ENCODE data around the gene RHEX.

DNA sequence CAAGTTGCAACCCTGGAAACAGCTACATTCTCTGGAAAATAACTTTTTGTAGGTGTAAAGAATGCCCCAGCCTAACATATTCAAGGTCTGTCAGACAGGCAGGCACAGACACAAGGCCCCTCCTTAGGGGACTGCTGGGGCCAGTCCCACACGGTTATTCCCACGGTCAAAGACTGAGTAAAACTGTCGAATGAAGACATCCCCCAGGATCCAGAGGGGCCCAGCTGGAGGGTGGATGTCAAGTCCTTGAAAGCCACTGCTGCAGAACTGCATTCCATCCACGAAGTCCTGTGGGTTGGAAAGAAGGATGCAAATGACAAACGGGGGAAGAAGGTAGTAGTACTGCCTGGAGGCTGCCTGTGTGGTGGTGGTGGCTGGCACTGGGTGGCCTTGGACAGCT, 42.9 kb upstream of the RHEX start:
- TF ChIP-seq, protein P1, sequence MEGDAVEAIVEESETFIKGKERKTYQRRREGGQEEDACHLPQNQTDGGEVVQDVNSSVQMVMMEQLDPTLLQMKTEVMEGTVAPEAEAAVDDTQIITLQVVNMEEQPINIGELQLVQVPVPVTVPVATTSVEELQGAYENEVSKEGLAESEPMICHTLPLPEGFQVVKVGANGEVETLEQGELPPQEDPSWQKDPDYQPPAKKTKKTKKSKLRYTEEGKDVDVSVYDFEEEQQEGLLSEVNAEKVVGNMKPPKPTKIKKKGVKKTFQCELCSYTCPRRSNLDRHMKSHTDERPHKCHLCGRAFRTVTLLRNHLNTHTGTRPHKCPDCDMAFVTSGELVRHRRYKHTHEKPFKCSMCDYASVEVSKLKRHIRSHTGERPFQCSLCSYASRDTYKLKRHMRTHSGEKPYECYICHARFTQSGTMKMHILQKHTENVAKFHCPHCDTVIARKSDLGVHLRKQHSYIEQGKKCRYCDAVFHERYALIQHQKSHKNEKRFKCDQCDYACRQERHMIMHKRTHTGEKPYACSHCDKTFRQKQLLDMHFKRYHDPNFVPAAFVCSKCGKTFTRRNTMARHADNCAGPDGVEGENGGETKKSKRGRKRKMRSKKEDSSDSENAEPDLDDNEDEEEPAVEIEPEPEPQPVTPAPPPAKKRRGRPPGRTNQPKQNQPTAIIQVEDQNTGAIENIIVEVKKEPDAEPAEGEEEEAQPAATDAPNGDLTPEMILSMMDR (IDR thresholded peaks at IDR 0.05), result no peak
- TF ChIP-seq BHLHE40 (IDR thresholded peaks at IDR 0.05; ENCODE audit: low read depth, low read length), result no peak
- TF ChIP-seq, protein P2, sequence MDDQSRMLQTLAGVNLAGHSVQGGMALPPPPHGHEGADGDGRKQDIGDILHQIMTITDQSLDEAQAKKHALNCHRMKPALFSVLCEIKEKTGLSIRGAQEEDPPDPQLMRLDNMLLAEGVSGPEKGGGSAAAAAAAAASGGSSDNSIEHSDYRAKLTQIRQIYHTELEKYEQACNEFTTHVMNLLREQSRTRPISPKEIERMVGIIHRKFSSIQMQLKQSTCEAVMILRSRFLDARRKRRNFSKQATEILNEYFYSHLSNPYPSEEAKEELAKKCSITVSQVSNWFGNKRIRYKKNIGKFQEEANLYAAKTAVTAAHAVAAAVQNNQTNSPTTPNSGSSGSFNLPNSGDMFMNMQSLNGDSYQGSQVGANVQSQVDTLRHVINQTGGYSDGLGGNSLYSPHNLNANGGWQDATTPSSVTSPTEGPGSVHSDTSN (IDR thresholded peaks at IDR 0.05), result no peak
- TF ChIP-seq HDAC2 (IDR thresholded peaks at IDR 0.05), result no peak
- no peak for TF ChIP-seq ESRRA (IDR thresholded peaks at IDR 0.05; ENCODE audit: borderline replicate concordance, low read length)
- no peak for TF ChIP-seq CEBPB (IDR thresholded peaks at IDR 0.05)
- TF ChIP-seq, protein P3, sequence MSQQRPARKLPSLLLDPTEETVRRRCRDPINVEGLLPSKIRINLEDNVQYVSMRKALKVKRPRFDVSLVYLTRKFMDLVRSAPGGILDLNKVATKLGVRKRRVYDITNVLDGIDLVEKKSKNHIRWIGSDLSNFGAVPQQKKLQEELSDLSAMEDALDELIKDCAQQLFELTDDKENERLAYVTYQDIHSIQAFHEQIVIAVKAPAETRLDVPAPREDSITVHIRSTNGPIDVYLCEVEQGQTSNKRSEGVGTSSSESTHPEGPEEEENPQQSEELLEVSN (IDR thresholded peaks at IDR 0.05; ENCODE audit: borderline replicate concordance, low read depth), result no peak
- no peak for TF ChIP-seq PHF8 (IDR thresholded peaks at IDR 0.05; ENCODE audit: borderline replicate concordance, low read depth)
- TF ChIP-seq RFX5 (IDR thresholded peaks at IDR 0.05), result no peak
- no peak for TF ChIP-seq NR3C1 (IDR thresholded peaks at IDR 0.05)
- TF ChIP-seq, protein P4, sequence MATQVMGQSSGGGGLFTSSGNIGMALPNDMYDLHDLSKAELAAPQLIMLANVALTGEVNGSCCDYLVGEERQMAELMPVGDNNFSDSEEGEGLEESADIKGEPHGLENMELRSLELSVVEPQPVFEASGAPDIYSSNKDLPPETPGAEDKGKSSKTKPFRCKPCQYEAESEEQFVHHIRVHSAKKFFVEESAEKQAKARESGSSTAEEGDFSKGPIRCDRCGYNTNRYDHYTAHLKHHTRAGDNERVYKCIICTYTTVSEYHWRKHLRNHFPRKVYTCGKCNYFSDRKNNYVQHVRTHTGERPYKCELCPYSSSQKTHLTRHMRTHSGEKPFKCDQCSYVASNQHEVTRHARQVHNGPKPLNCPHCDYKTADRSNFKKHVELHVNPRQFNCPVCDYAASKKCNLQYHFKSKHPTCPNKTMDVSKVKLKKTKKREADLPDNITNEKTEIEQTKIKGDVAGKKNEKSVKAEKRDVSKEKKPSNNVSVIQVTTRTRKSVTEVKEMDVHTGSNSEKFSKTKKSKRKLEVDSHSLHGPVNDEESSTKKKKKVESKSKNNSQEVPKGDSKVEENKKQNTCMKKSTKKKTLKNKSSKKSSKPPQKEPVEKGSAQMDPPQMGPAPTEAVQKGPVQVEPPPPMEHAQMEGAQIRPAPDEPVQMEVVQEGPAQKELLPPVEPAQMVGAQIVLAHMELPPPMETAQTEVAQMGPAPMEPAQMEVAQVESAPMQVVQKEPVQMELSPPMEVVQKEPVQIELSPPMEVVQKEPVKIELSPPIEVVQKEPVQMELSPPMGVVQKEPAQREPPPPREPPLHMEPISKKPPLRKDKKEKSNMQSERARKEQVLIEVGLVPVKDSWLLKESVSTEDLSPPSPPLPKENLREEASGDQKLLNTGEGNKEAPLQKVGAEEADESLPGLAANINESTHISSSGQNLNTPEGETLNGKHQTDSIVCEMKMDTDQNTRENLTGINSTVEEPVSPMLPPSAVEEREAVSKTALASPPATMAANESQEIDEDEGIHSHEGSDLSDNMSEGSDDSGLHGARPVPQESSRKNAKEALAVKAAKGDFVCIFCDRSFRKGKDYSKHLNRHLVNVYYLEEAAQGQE (IDR thresholded peaks at IDR 0.05), result no peak
- TF ChIP-seq MAFK (IDR thresholded peaks at IDR 0.05; ENCODE audit: partially characterized antibody), result no peak

All from A549 (cell line).